Trophoblast cell (in vitro differentiated cells and primary cell): ENCODE data around the gene ZNRF2.

Source experiments
- DNase-seq, 2 donors: peaks; one replicate each; pipeline ENCODE4 v3.0.0-alpha.2; 2016
- H2AFZ ChIP-seq: 2 replicates; pipeline ENCODE4 v1.6.1; 2013; ENCODE audit warnings: low read length, moderate library complexity, mild to moderate bottlenecking; ENCODE audit not compliant: insufficient read depth, poor library complexity
- H2AK5ac ChIP-seq: 2 replicates; pipeline ENCODE4 v1.6.1; 2013; ENCODE audit warnings: mild to moderate bottlenecking, low read length
- H2BK120ac ChIP-seq: 2 replicates; pipeline ENCODE4 v1.6.1; 2013; ENCODE audit warnings: low read length, mild to moderate bottlenecking, moderate library complexity; ENCODE audit not compliant: insufficient read depth, poor library complexity
- H2BK12ac ChIP-seq: 2 replicates; pipeline ENCODE4 v1.6.1; 2013; ENCODE audit warnings: mild to moderate bottlenecking, low read length, moderate library complexity
- H2BK5ac ChIP-seq: 2 replicates; pipeline ENCODE4 v1.6.1; 2013; ENCODE audit warnings: low read length, low read depth, moderate library complexity, mild to moderate bottlenecking; ENCODE audit not compliant: poor library complexity
- H3K14ac ChIP-seq: 2 replicates; pipeline ENCODE4 v1.6.1; 2013; ENCODE audit warnings: mild to moderate bottlenecking, low read length
- H3K18ac ChIP-seq: 2 replicates; pipeline ENCODE4 v1.6.1; 2013; ENCODE audit warnings: mild to moderate bottlenecking, low read length
- H3K23ac ChIP-seq: 2 replicates; pipeline ENCODE4 v1.6.1; 2013; ENCODE audit warnings: low read length
- H3K27ac ChIP-seq: 2 replicates; pipeline ENCODE4 v1.5.1; 2013; ENCODE audit warnings: low read depth, mild to moderate bottlenecking, inconsistent platforms, low read length, moderate library complexity
- H3K27me3 ChIP-seq: 2 replicates; pipeline ENCODE4 v1.6.1; 2013; ENCODE audit warnings: inconsistent platforms, mild to moderate bottlenecking, low read length, moderate library complexity; ENCODE audit not compliant: insufficient read depth
- H3K36me3 ChIP-seq, 2 experiments: 1 replicate in 1 of 2; 2 replicates in 1 of 2; pipeline ENCODE4 v1.6.1; 2013; ENCODE audit warnings: low read length in 2 of 2, mild to moderate bottlenecking in 2 of 2, moderate library complexity in 1 of 2; ENCODE audit not compliant: insufficient read depth in 2 of 2, control insufficient read depth in 1 of 2
- H3K4ac ChIP-seq: 2 replicates; pipeline ENCODE4 v1.6.1; 2013; ENCODE audit warnings: low read depth, mild to moderate bottlenecking, low read length, moderate library complexity
- H3K4me1 ChIP-seq, 2 experiments: 1 replicate in 1 of 2; 2 replicates in 1 of 2; pipeline ENCODE4 v1.6.1; 2013; ENCODE audit warnings: low read length in 2 of 2, mild to moderate bottlenecking in 2 of 2, moderate library complexity in 1 of 2; ENCODE audit not compliant: insufficient read depth in 2 of 2, control insufficient read depth in 1 of 2
- H3K4me2 ChIP-seq: 2 replicates; pipeline ENCODE4 v1.6.1; 2013; ENCODE audit warnings: inconsistent platforms, mild to moderate bottlenecking, low read length, moderate library complexity
- H3K4me3 ChIP-seq: 2 replicates; pipeline ENCODE4 v1.5.1; 2013; ENCODE audit warnings: mild to moderate bottlenecking, low read depth, low read length, inconsistent platforms
- H3K79me1 ChIP-seq: one replicate; pipeline ENCODE4 v1.6.1; 2013; ENCODE audit warnings: low read length
- H3K79me2 ChIP-seq: 2 replicates; pipeline ENCODE4 v1.6.1; 2013; ENCODE audit warnings: low read length, mild to moderate bottlenecking; ENCODE audit not compliant: control insufficient read depth, insufficient read depth, poor library complexity
- H3K9ac ChIP-seq: 2 replicates; pipeline ENCODE4 v1.6.1; 2013; ENCODE audit warnings: mild to moderate bottlenecking, low read length
- H3K9me3 ChIP-seq: 2 replicates; pipeline ENCODE4 v1.6.1; 2013; ENCODE audit warnings: low read depth, mild to moderate bottlenecking, control low read depth, inconsistent platforms, low read length; ENCODE audit not compliant: insufficient read depth
- H4K12ac ChIP-seq: 2 replicates; pipeline ENCODE4 v1.6.1; 2013; ENCODE audit warnings: low read depth, mild to moderate bottlenecking, low read length, moderate library complexity
- H4K8ac ChIP-seq: 2 replicates; pipeline ENCODE4 v1.6.1; 2013; ENCODE audit warnings: low read depth, mild to moderate bottlenecking, low read length, moderate library complexity
- H4K91ac ChIP-seq: one replicate; pipeline ENCODE4 v1.6.1; 2013; ENCODE audit warnings: low read depth, mild to moderate bottlenecking, low read length, moderate library complexity
- WGBS: extraction: QIAGEN DNeasy Blood & Tissue Kit; methylation state at CpG from one replicate; pipeline ENCODE4 v1.1.7; 2013; ENCODE audit warnings: missing lambda C conversion rate; ENCODE audit not compliant: insufficient read length, insufficient coverage; ENCODE audit errors: extremely low coverage; 5-methylcytosine and 5-hydroxymethylcytosine counted together

Gene ZNRF2

DNA sequence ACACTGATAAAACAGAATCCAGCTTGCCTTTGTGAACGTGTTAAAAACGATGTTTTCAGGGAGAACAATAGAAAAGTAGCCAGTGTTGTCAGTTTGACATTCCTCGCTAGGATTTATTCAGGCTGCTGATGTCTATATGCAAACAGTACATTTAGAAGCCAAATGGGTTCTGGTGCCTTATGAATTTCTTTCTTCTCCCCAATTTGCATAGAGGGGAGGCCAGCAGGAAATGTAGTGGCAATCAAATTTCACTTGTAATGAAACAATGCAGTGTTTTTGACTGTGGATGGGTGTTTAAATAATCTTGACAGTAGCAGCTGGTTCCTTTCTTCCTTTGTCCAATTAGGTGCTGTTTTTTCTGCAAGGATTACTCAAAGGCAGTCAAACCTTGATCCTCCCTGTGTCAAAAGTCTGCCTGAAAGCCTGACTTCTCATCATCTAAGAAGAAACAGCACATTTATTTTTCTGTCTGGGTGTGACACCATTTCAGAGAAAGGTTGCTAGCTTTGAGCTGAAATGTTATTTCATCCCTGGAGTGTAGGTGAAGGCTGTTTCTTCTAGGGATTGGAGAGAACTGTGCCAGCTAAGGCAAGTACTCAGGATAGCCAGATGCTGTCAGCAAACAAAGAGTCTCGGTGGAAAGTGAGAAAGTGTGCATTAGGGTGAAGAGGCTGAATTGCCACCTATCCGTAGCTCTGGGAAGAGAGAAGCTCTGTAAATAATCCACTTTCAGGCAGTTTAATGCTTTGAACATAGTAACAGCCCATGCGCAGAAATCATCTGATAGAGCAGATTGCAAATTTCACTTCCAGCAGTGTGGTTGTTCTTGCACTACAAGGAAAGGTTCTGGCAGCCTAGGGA lies 36.6 kb upstream of the ZNRF2 start:
- Histone ChIP-seq H2AFZ (no peak overlapping the region), H3K79me2 (no peaks in the 10 kb centered on the region), H3K27ac (no peak overlapping the region), H4K12ac (no peak overlapping the region), H3K79me1 (no peaks in the 10 kb centered on the region), H3K4ac (no peak overlapping the region), H2AK5ac (no peak overlapping the region), H2BK12ac (no peak overlapping the region), H3K36me3 (no peaks in the 10 kb centered on the region), H3K4me3 (no peak overlapping the region), H4K8ac (no peak overlapping the region), H3K14ac (no peak overlapping the region), H2BK5ac (no peak overlapping the region), H3K27me3 (no peaks in the 10 kb centered on the region), H3K18ac (no peak overlapping the region), H4K91ac (no peak overlapping the region), H3K23ac (no peak overlapping the region), H3K4me2 (no peak overlapping the region), H2BK120ac (no peak overlapping the region), H3K4me1 (no peaks in the 10 kb centered on the region), H3K9me3 (peaks cover 4% of the 10 kb centered on the region), H3K9ac (no peak overlapping the region)
- WGBS: no CpG with 5 or more reads among the region's 6 CpGs
- DNase-seq: no peak

DNA sequence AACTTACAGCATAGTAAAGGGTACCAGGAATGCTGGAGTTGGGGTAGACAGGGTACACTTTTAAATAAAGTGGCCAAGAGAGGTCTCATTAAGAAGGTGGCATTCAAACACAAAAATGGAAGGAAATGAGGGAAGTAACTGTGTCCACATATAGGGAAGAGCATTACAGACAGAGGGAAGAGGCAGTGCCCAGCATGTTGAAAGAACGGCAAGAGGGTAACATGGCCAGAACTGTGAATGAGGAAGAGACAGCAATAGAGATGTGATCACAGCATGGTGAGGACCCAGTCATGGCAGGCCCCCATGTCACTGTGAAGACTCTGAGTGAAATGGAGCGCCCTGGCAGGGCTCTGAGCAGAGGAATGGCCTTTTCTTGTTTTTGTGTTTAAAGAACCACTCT lies 35.1 kb upstream of the ZNRF2 start:
- DNase-seq: no peak
- H3K27me3 ChIP-seq: no peaks in the 10 kb centered on the region
- H3K4me2 ChIP-seq: no peak overlapping the region
- WGBS: no CpG with 5 or more reads among the region's 2 CpGs
- no peaks in the 10 kb centered on the region for H3K79me1 ChIP-seq
- H4K12ac ChIP-seq: no peak overlapping the region
- no peak overlapping the region for H2AK5ac ChIP-seq
- peaks cover 4% of the 10 kb centered on the region for H3K9me3 ChIP-seq
- no peak overlapping the region for H2AFZ ChIP-seq
- no peak overlapping the region for H2BK12ac ChIP-seq
- no peak overlapping the region for H3K4me3 ChIP-seq
- H4K8ac ChIP-seq: no peak overlapping the region
- no peaks in the 10 kb centered on the region for H3K36me3 ChIP-seq
- H3K27ac ChIP-seq: no peak overlapping the region
- no peak overlapping the region for H4K91ac ChIP-seq
- H3K14ac ChIP-seq: no peak overlapping the region
- no peak overlapping the region for H3K9ac ChIP-seq
- H3K4ac ChIP-seq: no peak overlapping the region
- no peak overlapping the region for H3K18ac ChIP-seq
- H3K23ac ChIP-seq: no peak overlapping the region
- H3K4me1 ChIP-seq: no peaks in the 10 kb centered on the region
- no peak overlapping the region for H2BK120ac ChIP-seq
- H2BK5ac ChIP-seq: no peak overlapping the region
- no peaks in the 10 kb centered on the region for H3K79me2 ChIP-seq

DNA sequence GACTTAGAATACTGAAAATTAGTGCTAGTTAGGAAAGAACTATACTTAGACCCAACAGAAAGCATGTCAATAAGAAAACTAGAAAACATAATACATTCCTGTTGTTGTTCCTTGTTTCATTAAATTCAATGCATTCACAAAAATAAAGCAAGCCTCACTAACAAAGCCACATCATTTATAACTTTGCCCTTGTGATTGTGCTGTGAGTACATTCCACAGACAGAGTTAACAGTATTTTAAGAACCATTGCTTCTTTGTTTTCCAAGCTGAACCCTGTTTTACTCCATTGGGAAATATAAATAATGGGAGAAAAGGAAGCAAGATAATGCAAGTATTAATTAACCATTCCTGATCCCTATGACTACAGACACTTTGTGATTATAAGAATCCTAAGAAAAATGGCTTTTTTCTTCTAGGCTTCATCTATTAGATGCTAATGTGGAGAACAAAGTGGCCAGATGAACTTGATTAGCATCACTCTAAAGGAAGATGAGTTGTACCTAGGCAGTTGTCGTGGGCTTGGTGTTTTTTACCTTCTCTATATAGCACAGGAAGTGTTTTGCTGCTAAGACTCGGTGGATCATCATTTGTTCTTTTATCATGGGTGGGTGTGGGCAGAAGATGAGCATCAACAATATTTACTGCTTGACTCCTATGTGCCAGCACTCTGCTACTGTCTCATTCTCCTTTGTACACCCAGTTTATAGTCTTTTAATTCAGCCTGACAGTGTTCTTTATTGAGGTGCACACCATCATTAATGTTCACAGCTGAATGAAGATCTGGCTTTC lies 34.2 kb upstream of the ZNRF2 start:
- no peaks in the 10 kb centered on the region for H3K79me2 ChIP-seq
- no peaks in the 10 kb centered on the region for H3K4me1 ChIP-seq
- H2BK12ac ChIP-seq: no peak overlapping the region
- H4K12ac ChIP-seq: no peak overlapping the region
- H3K14ac ChIP-seq: no peak overlapping the region
- no peak overlapping the region for H2AFZ ChIP-seq
- no peaks in the 10 kb centered on the region for H3K36me3 ChIP-seq
- H3K9me3 ChIP-seq: peaks cover 4% of the 10 kb centered on the region
- no peak overlapping the region for H3K4ac ChIP-seq
- no peaks in the 10 kb centered on the region for H3K79me1 ChIP-seq
- H2AK5ac ChIP-seq: no peak overlapping the region
- no peaks in the 10 kb centered on the region for H3K27me3 ChIP-seq
- no peak overlapping the region for H4K8ac ChIP-seq
- H2BK5ac ChIP-seq: no peak overlapping the region
- H3K9ac ChIP-seq: no peak overlapping the region
- no peak overlapping the region for H3K27ac ChIP-seq
- H3K23ac ChIP-seq: no peak overlapping the region
- no CpG with 5 or more reads among the region's 2 CpGs for WGBS
- H3K4me3 ChIP-seq: no peak overlapping the region
- H4K91ac ChIP-seq: no peak overlapping the region
- H2BK120ac ChIP-seq: no peak overlapping the region
- DNase-seq: no peak
- no peak overlapping the region for H3K18ac ChIP-seq
- no peak overlapping the region for H3K4me2 ChIP-seq

DNA sequence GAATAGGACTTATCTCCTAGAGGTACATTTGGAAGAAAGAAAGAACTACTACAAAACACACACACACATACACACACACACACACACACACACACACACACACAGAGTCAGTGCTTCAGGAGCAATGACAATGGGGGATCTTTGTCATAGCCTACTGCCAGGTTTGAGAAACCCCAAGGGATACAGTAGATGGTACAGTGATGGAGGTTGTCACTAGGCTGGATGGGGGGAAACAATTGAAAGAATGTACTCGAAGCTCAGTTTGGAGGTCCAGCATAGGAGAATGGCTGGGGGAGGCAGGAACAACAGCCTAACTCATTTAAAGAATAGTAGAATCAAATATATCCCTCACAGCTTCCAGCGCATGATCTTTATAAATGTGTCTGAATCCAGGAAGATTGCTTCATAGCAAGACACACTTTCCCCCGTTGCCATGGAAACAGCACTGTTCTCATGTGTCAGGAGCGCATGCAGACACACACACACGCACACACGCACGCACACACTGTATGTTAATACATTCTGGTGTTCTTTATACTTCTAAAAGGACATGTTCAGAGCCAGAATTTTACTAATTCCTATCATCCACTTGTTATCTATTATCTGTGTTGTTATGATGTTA lies 32.6 kb upstream of the ZNRF2 start:
- H3K27me3 ChIP-seq: no peaks in the 10 kb centered on the region
- H3K4ac ChIP-seq: no peak overlapping the region
- H4K12ac ChIP-seq: no peak overlapping the region
- no peak overlapping the region for H2BK12ac ChIP-seq
- no peak overlapping the region for H3K14ac ChIP-seq
- no peaks in the 10 kb centered on the region for H3K79me2 ChIP-seq
- no peak overlapping the region for H2AK5ac ChIP-seq
- H3K79me1 ChIP-seq: no peaks in the 10 kb centered on the region
- H2BK120ac ChIP-seq: no peak overlapping the region
- H3K9me3 ChIP-seq: no peaks in the 10 kb centered on the region
- no peaks in the 10 kb centered on the region for H3K4me1 ChIP-seq
- H2AFZ ChIP-seq: no peak overlapping the region
- no peak overlapping the region for H3K27ac ChIP-seq
- H3K4me2 ChIP-seq: no peak overlapping the region
- no peak overlapping the region for H4K91ac ChIP-seq
- H2BK5ac ChIP-seq: no peak overlapping the region
- H3K9ac ChIP-seq: no peak overlapping the region
- H3K4me3 ChIP-seq: no peak overlapping the region
- H3K23ac ChIP-seq: no peak overlapping the region
- H3K36me3 ChIP-seq: no peaks in the 10 kb centered on the region
- no peak overlapping the region for H4K8ac ChIP-seq
- no peak for DNase-seq
- no peak overlapping the region for H3K18ac ChIP-seq
- no CpG with 5 or more reads among the region's 7 CpGs for WGBS
